Measurements from ENCODE around the gene VWA5B1.

The VWA5B1 gene

GRCh38 chr1:20324704-20325406 is 34.2 kb downstream of the VWA5B1 start:
- no peak for DNase-seq

DNA sequence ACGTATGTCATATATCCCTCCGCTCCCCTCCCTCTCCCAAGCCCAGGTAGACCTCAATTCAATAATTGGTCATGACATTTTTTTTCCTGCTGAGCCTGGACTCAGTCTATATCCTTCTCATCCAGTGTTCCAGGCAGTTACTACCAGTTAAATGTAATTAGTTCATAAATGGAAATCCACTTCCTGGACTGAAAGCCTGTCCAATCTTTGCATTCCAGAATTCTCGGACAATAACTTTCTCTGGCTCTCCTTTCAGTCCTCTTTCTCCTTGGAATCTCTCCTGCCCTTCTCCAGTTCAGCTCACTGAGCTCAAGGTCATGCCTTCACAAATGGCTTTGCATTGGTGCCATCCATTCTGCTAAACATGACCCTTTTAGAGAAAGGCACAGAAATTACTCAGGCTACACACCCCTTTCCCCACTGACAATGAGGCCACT is 34.8 kb downstream of the VWA5B1 start:
- DNase-seq = no peak

DNA sequence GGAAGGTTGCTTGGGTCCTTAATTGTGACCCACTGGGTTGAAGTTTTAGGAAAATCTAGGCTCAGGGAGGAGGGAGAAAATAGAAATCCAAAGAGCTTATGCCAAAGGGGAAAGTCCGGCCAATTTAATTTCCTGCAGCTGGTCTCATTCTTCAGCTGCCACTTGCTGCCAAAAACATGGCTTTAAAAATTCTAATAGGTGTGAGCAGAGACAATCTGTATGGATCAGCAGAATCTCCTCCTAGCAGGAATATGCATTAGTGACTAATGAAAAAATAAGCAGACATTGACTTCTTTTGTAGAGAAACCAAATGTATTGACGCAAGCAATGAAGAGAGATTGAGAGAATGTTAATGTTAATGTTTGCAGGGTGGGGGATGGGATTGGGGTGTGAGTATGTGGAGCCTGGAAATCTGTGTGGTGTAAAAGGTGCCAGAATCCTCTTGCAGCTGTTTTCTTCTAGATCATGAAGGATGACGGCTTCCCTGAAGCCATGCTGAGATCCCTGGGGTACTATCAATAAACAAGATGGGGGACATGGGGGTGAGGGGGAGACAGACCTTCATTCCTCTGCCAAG is 35.3 kb downstream of the VWA5B1 start:
- DNase-seq = no peak

DNA sequence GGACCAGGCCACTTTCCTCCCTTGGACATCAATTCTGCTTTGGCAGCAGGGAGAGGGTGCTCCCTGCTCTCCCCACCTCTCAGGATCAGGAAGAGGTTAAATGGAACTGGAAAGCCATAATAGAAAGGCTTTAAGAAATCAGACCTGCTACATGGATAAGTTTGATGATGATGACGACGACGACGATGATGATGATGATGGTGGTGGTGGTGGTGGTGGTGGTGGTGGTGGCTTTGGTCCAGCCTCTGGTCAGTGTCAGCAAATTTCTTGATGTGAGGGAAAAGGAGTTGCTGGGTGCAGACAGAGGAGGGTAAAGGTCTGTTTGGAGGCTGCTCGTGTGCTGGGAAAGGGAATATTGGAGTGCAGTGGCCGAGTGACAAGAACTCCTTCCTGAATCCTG is 36.8 kb downstream of the VWA5B1 start:
- DNase-seq = no peak

- no peak for DNase-seq
These were observed 37.5 kb downstream of the VWA5B1 start for GRCh38 chr1:20328201-20328600.

GRCh38 chr1:20329793-20330542 is 39.3 kb downstream of the VWA5B1 start:
- no peak for DNase-seq

GRCh38 chr1:20334103-20334502 is 43.4 kb downstream of the VWA5B1 start:
- no peak for DNase-seq

DNA sequence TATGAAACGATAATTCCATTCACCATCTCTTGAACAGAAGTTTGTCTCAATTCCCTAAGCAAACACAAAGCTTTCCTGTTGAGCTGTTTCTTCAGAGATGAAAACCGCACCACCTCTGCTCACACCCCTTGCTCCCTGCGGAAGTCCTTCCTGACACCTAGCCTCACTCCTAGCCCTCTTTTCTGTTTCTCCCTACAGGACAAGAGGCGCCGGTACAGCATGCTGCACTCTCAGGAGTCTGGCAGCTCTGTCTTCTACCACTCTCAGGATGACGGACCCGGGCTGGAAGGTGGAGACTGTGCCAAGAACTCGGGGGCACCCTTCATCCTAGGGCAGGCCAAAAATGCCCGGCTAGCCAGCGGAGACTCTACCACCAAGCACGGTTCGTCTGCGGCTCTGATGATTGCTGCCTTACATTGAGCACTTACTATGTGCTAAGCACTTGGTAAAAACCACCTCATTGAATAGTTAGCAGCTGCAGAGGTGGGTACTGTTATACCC is 45.5 kb downstream of the VWA5B1 start:
- no peak for DNase-seq

- no peak for DNase-seq
These were observed 46.9 kb downstream of the VWA5B1 start for GRCh38 chr1:20337581-20337980.

GRCh38 chr1:20339811-20340457 is 49.3 kb downstream of the VWA5B1 start:
- DNase-seq = no peak

GRCh38 chr1:20342294-20343148 is 51.8 kb downstream of the VWA5B1 start:
- DNase-seq = no peak

DNA sequence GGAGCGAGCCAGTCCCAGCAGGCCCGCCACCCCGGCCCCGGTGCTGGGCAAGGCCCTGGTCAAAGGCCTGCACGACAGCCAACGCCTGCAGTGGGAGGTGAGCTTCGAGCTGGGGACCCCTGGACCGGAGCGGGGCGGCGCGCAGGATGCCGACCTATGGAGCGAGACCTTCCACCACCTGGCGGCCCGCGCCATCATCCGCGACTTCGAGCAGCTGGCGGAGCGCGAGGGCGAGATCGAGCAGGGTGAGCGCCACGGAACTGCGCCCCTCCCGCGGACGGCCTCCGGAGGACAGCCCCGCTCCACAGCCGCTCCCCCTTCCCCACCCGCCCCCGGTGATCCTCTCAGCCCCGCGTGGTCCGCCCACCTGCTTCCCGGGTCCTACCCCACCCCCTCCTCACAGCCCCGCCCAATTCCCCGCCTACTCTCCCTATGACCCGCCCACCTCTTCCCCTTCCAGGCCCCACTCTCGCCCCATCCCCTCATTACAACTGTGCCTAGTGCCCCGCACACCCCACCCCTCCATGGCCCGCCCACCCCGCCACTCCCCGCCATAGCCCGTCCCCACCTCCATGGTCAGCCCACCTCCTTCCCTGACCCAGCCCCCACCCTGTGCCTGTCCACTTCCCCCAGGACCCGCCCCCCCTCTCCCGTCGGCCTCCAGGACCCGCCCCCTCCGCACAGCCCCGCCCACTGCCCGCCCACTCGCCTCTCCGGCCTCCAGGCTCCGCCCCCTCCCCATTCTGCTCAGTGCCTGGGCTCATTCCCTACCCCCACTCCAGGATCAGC is 52.7 kb downstream of the VWA5B1 start:
- no peak for DNase-seq

GRCh38 chr1:20343938-20344302 is 53.2 kb downstream of the VWA5B1 start:
- DNase-seq = no peak

- DNase-seq = no peak
These were observed 54.1 kb downstream of the VWA5B1 start for GRCh38 chr1:20344738-20345137.

GRCh38 chr1:20345419-20345818 is 54.7 kb downstream of the VWA5B1 start:
- no peak for DNase-seq

GRCh38 chr1:20346433-20346832 is 55.8 kb downstream of the VWA5B1 start:
- DNase-seq = no peak

GRCh38 chr1:20347699-20348098 is 57.0 kb downstream of the VWA5B1 start:
- no peak for DNase-seq

GRCh38 chr1:20348326-20348915 is 57.7 kb downstream of the VWA5B1 start:
- no peak for DNase-seq

- no peak for DNase-seq
These were observed 58.9 kb downstream of the VWA5B1 start for GRCh38 chr1:20349561-20349960.

DNA sequence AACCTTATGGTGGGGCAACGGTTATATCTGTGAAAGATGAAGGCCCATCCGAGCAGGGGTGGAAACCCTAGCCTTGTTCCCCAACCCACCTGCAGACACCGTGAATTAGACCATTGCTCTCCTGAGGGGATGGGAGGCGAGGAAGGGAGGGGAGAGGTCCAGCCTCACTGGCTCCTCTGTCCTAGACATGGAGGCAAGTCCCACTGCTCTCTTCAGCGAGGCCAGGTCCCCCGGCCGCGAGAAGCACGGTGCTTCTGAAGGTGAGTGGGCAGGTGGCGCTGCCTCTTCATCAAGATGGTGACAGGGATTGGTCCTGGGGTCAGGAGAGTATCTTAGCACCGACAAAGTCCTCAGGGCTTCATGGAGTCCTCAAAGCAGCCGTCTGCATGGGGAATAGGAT is 59.3 kb downstream of the VWA5B1 start:
- DNase-seq = no peak

- DNase-seq = no peak
These were observed 59.7 kb downstream of the VWA5B1 start for GRCh38 chr1:20350421-20350820.
